ENCODE data around the gene HNF4A. TPM values are rescaled to one million over a fixed set of nuclear protein-coding genes. Genes with fewer than 3 reads are reported as not detected.

Gene HNF4A
- total RNA-seq, 1 donor from 2014 or later, result 0.18 TPM

- H3K27me3 ChIP-seq (ENCODE audit: low read depth), result peaks cover 1% of the 10 kb centered on the region
- no peaks in the 10 kb centered on the region for H3K4me1 ChIP-seq
- ATAC-seq (no peak), DNase-seq (no peak)
- TF ChIP-seq CTCF (IDR thresholded peaks at IDR 0.05), result no peak
- H3K4me3 ChIP-seq, result no peak overlapping the region
- H3K9me3 ChIP-seq, result no peaks in the 10 kb centered on the region
- no peak overlapping the region for H3K27ac ChIP-seq
- no peaks in the 10 kb centered on the region for H3K36me3 ChIP-seq
- intact Hi-C loops (cut with DNase I), result no loop called here
Measured at GRCh38 chr20:44438782-44439181, 83.3 kb downstream of the HNF4A start.

- TF ChIP-seq CTCF (IDR thresholded peaks at IDR 0.05), result no peak
- no peak overlapping the region for H3K4me3 ChIP-seq
- no peaks in the 10 kb centered on the region for H3K36me3 ChIP-seq
- no peaks in the 10 kb centered on the region for H3K4me1 ChIP-seq
- H3K27ac ChIP-seq, result no peak overlapping the region
- ATAC-seq, result no peak
- intact Hi-C loops (cut with DNase I), result no loop called here
- no peak for DNase-seq
- no peaks in the 10 kb centered on the region for H3K9me3 ChIP-seq
- no peaks in the 10 kb centered on the region for H3K27me3 ChIP-seq (ENCODE audit: low read depth)
Measured at GRCh38 chr20:44439318-44439717, 83.8 kb downstream of the HNF4A start.

- no peaks in the 10 kb centered on the region for H3K9me3 ChIP-seq
- no peaks in the 10 kb centered on the region for H3K36me3 ChIP-seq
- no peak for TF ChIP-seq CTCF (IDR thresholded peaks at IDR 0.05)
- peak in 1 of 2 donors; percentile 58 for ATAC-seq
- H3K4me3 ChIP-seq, result no peak overlapping the region
- H3K27me3 ChIP-seq (ENCODE audit: low read depth), result no peaks in the 10 kb centered on the region
- intact Hi-C loops (cut with DNase I), result no loop called here
- no peak overlapping the region for H3K27ac ChIP-seq
- no peak for DNase-seq
- no peaks in the 10 kb centered on the region for H3K4me1 ChIP-seq
Measured at GRCh38 chr20:44442298-44443070, 87.0 kb downstream of the HNF4A start.

- ATAC-seq (peak in 1 of 2 donors; percentile 34), DNase-seq (no peak)
- Histone ChIP-seq H3K36me3 (no peaks in the 10 kb centered on the region), H3K9me3 (no peaks in the 10 kb centered on the region), H3K27ac (no peak overlapping the region), H3K27me3 (ENCODE audit: low read depth) (no peaks in the 10 kb centered on the region), H3K4me3 (no peak overlapping the region), H3K4me1 (peaks cover 15% of the 10 kb centered on the region)
- no peak for TF ChIP-seq CTCF (IDR thresholded peaks at IDR 0.05)
- intact Hi-C loops (cut with DNase I), result no loop called here
Measured at GRCh38 chr20:44445742-44446710, 90.5 kb downstream of the HNF4A start.

- intact Hi-C loops (cut with DNase I), result no loop called here
- H3K27ac ChIP-seq, result no peak overlapping the region
- H3K27me3 ChIP-seq (ENCODE audit: low read depth), result no peaks in the 10 kb centered on the region
- no peaks in the 10 kb centered on the region for H3K9me3 ChIP-seq
- TF ChIP-seq CTCF (IDR thresholded peaks at IDR 0.05), result no peak
- no peaks in the 10 kb centered on the region for H3K36me3 ChIP-seq
- DNase-seq, result no peak
- ATAC-seq, result no peak
- H3K4me1 ChIP-seq, result peaks cover 15% of the 10 kb centered on the region
- H3K4me3 ChIP-seq, result no peak overlapping the region
Measured at GRCh38 chr20:44447827-44448419, 92.4 kb downstream of the HNF4A start.
